Measurements from ENCODE around the gene MTSS2.
"Not testable (repeated sequence)": the region's sequence is repeated elsewhere in the genome, so short reads cannot be mapped to it uniquely, and the experiment has no call there.

The MTSS2 gene

GRCh38 chr16:70685061-70685937 is 554 bp downstream of the MTSS2 start:
- DNase-seq: peak; percentile 4

GRCh38 chr16:70684146-70685060 is 1.4 kb downstream of the MTSS2 start:
- DNase-seq: no peak

GRCh38 chr16:70683146-70683944 is 2.5 kb downstream of the MTSS2 start:
- DNase-seq: no peak

GRCh38 chr16:70682239-70683145 is 3.4 kb downstream of the MTSS2 start:
- DNase-seq: no peak

- DNase-seq: no peak
These were observed 4.2 kb downstream of the MTSS2 start for GRCh38 chr16:70681382-70682238.

- no peak for DNase-seq
These were observed 5.1 kb downstream of the MTSS2 start for GRCh38 chr16:70680495-70681381.

GRCh38 chr16:70679671-70680494 is 6.0 kb downstream of the MTSS2 start:
- DNase-seq: no peak

GRCh38 chr16:70678898-70679670 is 6.8 kb downstream of the MTSS2 start:
- DNase-seq: no peak

- DNase-seq: no peak
These were observed 7.5 kb downstream of the MTSS2 start for GRCh38 chr16:70678121-70678897.

GRCh38 chr16:70677499-70678120 is 8.2 kb downstream of the MTSS2 start:
- DNase-seq: no peak

- DNase-seq: no peak
These were observed 9.0 kb downstream of the MTSS2 start for GRCh38 chr16:70676675-70677498.

- no peak for DNase-seq
These were observed 9.9 kb downstream of the MTSS2 start for GRCh38 chr16:70675851-70676513.

- DNase-seq: no peak
These were observed 11.4 kb downstream of the MTSS2 start for GRCh38 chr16:70674221-70675014.

GRCh38 chr16:70670938-70671337 is 14.9 kb downstream of the MTSS2 start:
- DNase-seq: not testable (repeated sequence)
